ENCODE data around the gene CRYBG2. TPM values are rescaled to one million over a fixed set of nuclear protein-coding genes. Genes with fewer than 3 reads are reported as not detected.
A peak's percentile ranks its signal among the peaks of the same experiment; 100 is the strongest.

Gene CRYBG2
- total RNA-seq, 1 donor from 2014 or later, result 0.83 TPM

GRCh38 chr1:26363549-26364448 is 9.9 kb upstream of the CRYBG2 start:
- H3K36me3 Mint-ChIP-seq (ENCODE audit: low read depth), result peaks cover 1% of the 10 kb centered on the region
- intact Hi-C loops (cut with micrococcal nuclease), result loop anchor here (2.0 kb wide), 3 partner anchors 27 to 79 kb away; no protein-coding TSS in a partner anchor
- DNase-seq (ENCODE audit: low spot score), result peak; percentile 74
- peaks cover 46% of the 10 kb centered on the region for H3K4me1 Mint-ChIP-seq (ENCODE audit: low read depth)
- no peak overlapping the region for H3K27ac Mint-ChIP-seq
- H3K9me3 Mint-ChIP-seq, result no peaks in the 10 kb centered on the region
- no peak overlapping the region for H3K4me3 Mint-ChIP-seq
- peaks cover 39% of the 10 kb centered on the region for H3K27me3 Mint-ChIP-seq (ENCODE audit: insufficient read depth)

GRCh38 chr1:26362331-26362730 is 8.4 kb upstream of the CRYBG2 start:
- H3K4me1 Mint-ChIP-seq (ENCODE audit: low read depth), result peaks cover 57% of the 10 kb centered on the region
- intact Hi-C loops (cut with micrococcal nuclease), result loop anchor here (2.0 kb wide), 2 partner anchors 54 to 78 kb away; no protein-coding TSS in a partner anchor

GRCh38 chr1:26361605-26362122 is 7.7 kb upstream of the CRYBG2 start:
- Mint-ChIP-seq H3K4me1 (ENCODE audit: low read depth) (peaks cover 57% of the 10 kb centered on the region), H3K9me3 (no peaks in the 10 kb centered on the region), H3K27me3 (ENCODE audit: insufficient read depth) (peaks cover 37% of the 10 kb centered on the region), H3K36me3 (ENCODE audit: low read depth) (peaks cover 1% of the 10 kb centered on the region), H3K27ac (no peak overlapping the region), H3K4me3 (peak overlapping the region; percentile 78)
- intact Hi-C loops (cut with micrococcal nuclease), result loop anchor here (2.0 kb wide), 3 partner anchors 55 to 85 kb away; no protein-coding TSS in a partner anchor
- DNase-seq (ENCODE audit: low spot score), result no peak

More at GRCh38 chr1:26362331-26362730, 8.4 kb upstream of the CRYBG2 start:
- no peak overlapping the region for H3K27ac Mint-ChIP-seq
- DNase-seq (ENCODE audit: low spot score), result no peak
- peak overlapping the region; percentile 34 for H3K4me3 Mint-ChIP-seq
- H3K27me3 Mint-ChIP-seq (ENCODE audit: insufficient read depth), result peaks cover 37% of the 10 kb centered on the region
- H3K9me3 Mint-ChIP-seq, result no peaks in the 10 kb centered on the region
- peaks cover 1% of the 10 kb centered on the region for H3K36me3 Mint-ChIP-seq (ENCODE audit: low read depth)

GRCh38 chr1:26360807-26361604 is 7.1 kb upstream of the CRYBG2 start:
- DNase-seq (ENCODE audit: low spot score), result no peak
- Mint-ChIP-seq H3K27me3 (ENCODE audit: insufficient read depth) (peaks cover 32% of the 10 kb centered on the region), H3K9me3 (no peaks in the 10 kb centered on the region), H3K4me3 (peak overlapping the region; percentile 78), H3K27ac (peak overlapping the region; percentile 52), H3K4me1 (ENCODE audit: low read depth) (peaks cover 57% of the 10 kb centered on the region), H3K36me3 (ENCODE audit: low read depth) (peaks cover 1% of the 10 kb centered on the region)
- intact Hi-C loops (cut with micrococcal nuclease), result loop anchor here (1.0 to 2.0 kb wide), 2 partner anchors 17 to 84 kb away; no protein-coding TSS in a partner anchor

GRCh38 chr1:26359981-26360806 is 6.3 kb upstream of the CRYBG2 start:
- peaks cover 3% of the 10 kb centered on the region for H3K36me3 Mint-ChIP-seq (ENCODE audit: low read depth)
- intact Hi-C loops (cut with micrococcal nuclease), result loop anchor here (1.0 to 2.0 kb wide), 2 partner anchors 18 to 83 kb away; no protein-coding TSS in a partner anchor
- peaks cover 27% of the 10 kb centered on the region for H3K27me3 Mint-ChIP-seq (ENCODE audit: insufficient read depth)
- H3K9me3 Mint-ChIP-seq, result no peaks in the 10 kb centered on the region
- H3K4me3 Mint-ChIP-seq, result peak overlapping the region; percentile 78
- DNase-seq (ENCODE audit: low spot score), result peak; percentile 36
- peaks cover 64% of the 10 kb centered on the region for H3K4me1 Mint-ChIP-seq (ENCODE audit: low read depth)
- H3K27ac Mint-ChIP-seq, result no peak overlapping the region

- H3K9me3 Mint-ChIP-seq, result no peaks in the 10 kb centered on the region
- peaks cover 23% of the 10 kb centered on the region for H3K27me3 Mint-ChIP-seq (ENCODE audit: insufficient read depth)
- H3K36me3 Mint-ChIP-seq (ENCODE audit: low read depth), result peaks cover 3% of the 10 kb centered on the region
- peak overlapping the region; percentile 42 for H3K27ac Mint-ChIP-seq
- DNase-seq (ENCODE audit: low spot score), result peak; percentile 69
- intact Hi-C loops (cut with micrococcal nuclease), result no loop called here
- H3K4me3 Mint-ChIP-seq, result peak overlapping the region; percentile 55
- peaks cover 54% of the 10 kb centered on the region for H3K4me1 Mint-ChIP-seq (ENCODE audit: low read depth)
Observed at GRCh38 chr1:26358411-26359384, 4.8 kb upstream of the CRYBG2 start.

- H3K27ac Mint-ChIP-seq, result no peak overlapping the region
- no peaks in the 10 kb centered on the region for H3K9me3 Mint-ChIP-seq
- intact Hi-C loops (cut with micrococcal nuclease), result no loop called here
Observed at GRCh38 chr1:26357121-26357602, 3.2 kb upstream of the CRYBG2 start.

GRCh38 chr1:26356106-26356505 is 2.2 kb upstream of the CRYBG2 start:
- no peaks in the 10 kb centered on the region for H3K9me3 Mint-ChIP-seq
- peaks cover 3% of the 10 kb centered on the region for H3K36me3 Mint-ChIP-seq (ENCODE audit: low read depth)
- H3K27ac Mint-ChIP-seq, result no peak overlapping the region
- peaks cover 37% of the 10 kb centered on the region for H3K4me1 Mint-ChIP-seq (ENCODE audit: low read depth)
- H3K27me3 Mint-ChIP-seq (ENCODE audit: insufficient read depth), result peaks cover 13% of the 10 kb centered on the region
- no peak overlapping the region for H3K4me3 Mint-ChIP-seq
- intact Hi-C loops (cut with micrococcal nuclease), result no loop called here
- no peak for DNase-seq (ENCODE audit: low spot score)

More at GRCh38 chr1:26357121-26357602, 3.2 kb upstream of the CRYBG2 start:
- H3K36me3 Mint-ChIP-seq (ENCODE audit: low read depth), result peaks cover 3% of the 10 kb centered on the region
- H3K4me1 Mint-ChIP-seq (ENCODE audit: low read depth), result peaks cover 40% of the 10 kb centered on the region
- H3K4me3 Mint-ChIP-seq, result no peak overlapping the region
- no peak for DNase-seq (ENCODE audit: low spot score)
- peaks cover 21% of the 10 kb centered on the region for H3K27me3 Mint-ChIP-seq (ENCODE audit: insufficient read depth)

- H3K4me3 Mint-ChIP-seq, result no peak overlapping the region
- no peak for DNase-seq (ENCODE audit: low spot score)
- H3K27ac Mint-ChIP-seq, result no peak overlapping the region
- H3K4me1 Mint-ChIP-seq (ENCODE audit: low read depth), result peaks cover 30% of the 10 kb centered on the region
- H3K9me3 Mint-ChIP-seq, result no peaks in the 10 kb centered on the region
- intact Hi-C loops (cut with micrococcal nuclease), result loop anchor here (2.0 kb wide), 1 partner anchor 18 kb away; no protein-coding TSS in a partner anchor
- peaks cover 2% of the 10 kb centered on the region for H3K36me3 Mint-ChIP-seq (ENCODE audit: low read depth)
- peaks cover 7% of the 10 kb centered on the region for H3K27me3 Mint-ChIP-seq (ENCODE audit: insufficient read depth)
Observed at GRCh38 chr1:26354972-26355371, 1.0 kb upstream of the CRYBG2 start.

- H3K4me1 Mint-ChIP-seq (ENCODE audit: low read depth), result peaks cover 13% of the 10 kb centered on the region
- peaks cover 4% of the 10 kb centered on the region for H3K27me3 Mint-ChIP-seq (ENCODE audit: insufficient read depth)
- intact Hi-C loops (cut with micrococcal nuclease), result no loop called here
- H3K36me3 Mint-ChIP-seq (ENCODE audit: low read depth), result peaks cover 2% of the 10 kb centered on the region
- H3K9me3 Mint-ChIP-seq, result no peaks in the 10 kb centered on the region
- H3K27ac Mint-ChIP-seq, result no peak overlapping the region
- DNase-seq (ENCODE audit: low spot score), result no peak
- no peak overlapping the region for H3K4me3 Mint-ChIP-seq
Observed at GRCh38 chr1:26353210-26353859, 595 bp downstream of the CRYBG2 start.

GRCh38 chr1:26352338-26352679 is 1.6 kb downstream of the CRYBG2 start:
- Mint-ChIP-seq H3K36me3 (ENCODE audit: low read depth) (peaks cover 2% of the 10 kb centered on the region), H3K27me3 (ENCODE audit: insufficient read depth) (peaks cover 4% of the 10 kb centered on the region), H3K4me1 (ENCODE audit: low read depth) (peaks cover 7% of the 10 kb centered on the region), H3K4me3 (no peak overlapping the region), H3K9me3 (no peaks in the 10 kb centered on the region), H3K27ac (no peak overlapping the region)
- intact Hi-C loops (cut with micrococcal nuclease), result no loop called here
- no peak for DNase-seq (ENCODE audit: low spot score)

Measured in activated T-helper 1 cell treated with anti-CD3 and anti-CD28 coated beads, Interleukin-12 subunit alpha, Interleukin-12 subunit beta, Interleukin-2, Interleukin-4 antibody, amounts not matched to agents 30 ng/mL and 10 ng/mL and 1 ng/mL, durations not matched to agents 14 hours and 24 hours and 36 hours (primary cell).